GM18909 (cell line): Measurements from ENCODE around the gene TERF2IP.
A peak's percentile ranks its signal among the peaks of the same experiment; 100 is the strongest.

Experiments
- ATAC-seq: cut with Tn5 transposase; IDR thresholded peaks from one replicate; pipeline ENCODE4 v1.9.1; 2021; ENCODE audit warnings: mild to moderate bottlenecking; ENCODE audit not compliant: unreplicated experiment, poor library complexity

The TERF2IP gene

GRCh38 chr16:75647492-75648264 lies at the start of gene TERF2IP, which contains the start of gene KARS1:
Gene TERF2IP, plus strand, starts transcription at chr16:75647773. Its CDS starts 110 bp downstream, at chr16:75647883.
Gene KARS1, minus strand, starts transcription at chr16:75647665. Its CDS starts 26 bp downstream, at chr16:75647639.
- ATAC-seq: peak; percentile 88

GRCh38 chr16:75599452-75600277 lies 47.9 kb upstream of the TERF2IP start:
- no peak for ATAC-seq

- no peak for ATAC-seq
Measured at GRCh38 chr16:75603241-75603640, 44.3 kb upstream of the TERF2IP start.

GRCh38 chr16:75606507-75606906 lies 41.1 kb upstream of the TERF2IP start:
- no peak for ATAC-seq

GRCh38 chr16:75614066-75614897 lies 33.3 kb upstream of the TERF2IP start:
- no peak for ATAC-seq

GRCh38 chr16:75615619-75616018 lies 32.0 kb upstream of the TERF2IP start:
- ATAC-seq: no peak

- no peak for ATAC-seq
Measured at GRCh38 chr16:75616521-75617010, 31.0 kb upstream of the TERF2IP start.

- no peak for ATAC-seq
Measured at GRCh38 chr16:75617121-75617520, 30.5 kb upstream of the TERF2IP start.

- no peak for ATAC-seq
Measured at GRCh38 chr16:75618780-75619179, 28.8 kb upstream of the TERF2IP start.

GRCh38 chr16:75620326-75621169 lies 27.0 kb upstream of the TERF2IP start:
- ATAC-seq: no peak

- ATAC-seq: no peak
Measured at GRCh38 chr16:75621170-75621477, 26.4 kb upstream of the TERF2IP start.

GRCh38 chr16:75622761-75623605 lies 24.6 kb upstream of the TERF2IP start, which contains the start of gene ADAT1:
Gene ADAT1, minus strand, starts transcription at chr16:75623281. Its CDS starts 2,482 bp downstream, at chr16:75620799.
- peak; percentile 97 for ATAC-seq

- ATAC-seq: no peak
Measured at GRCh38 chr16:75624921-75625334, 22.6 kb upstream of the TERF2IP start.

GRCh38 chr16:75626806-75627205 lies 20.8 kb upstream of the TERF2IP start:
- ATAC-seq: no peak

- ATAC-seq: no peak
Measured at GRCh38 chr16:75627851-75628250, 19.7 kb upstream of the TERF2IP start.

GRCh38 chr16:75628351-75628750 lies 19.2 kb upstream of the TERF2IP start:
- ATAC-seq: no peak

- ATAC-seq: no peak
Measured at GRCh38 chr16:75629132-75629531, 18.4 kb upstream of the TERF2IP start.

- ATAC-seq: no peak
Measured at GRCh38 chr16:75630052-75630451, 17.5 kb upstream of the TERF2IP start.

GRCh38 chr16:75632857-75633256 lies 14.7 kb upstream of the TERF2IP start:
- no peak for ATAC-seq
